CD4-positive, alpha-beta T cell (primary cell): ENCODE data around the gene C2CD4A. TPM values are rescaled to one million over a fixed set of nuclear protein-coding genes. Genes with fewer than 3 reads are reported as not detected.
A peak's percentile ranks its signal among the peaks of the same experiment; 100 is the strongest.

Source experiments
- ATAC-seq: fragments of 200-7000 bp; cut with Tn5 transposase; one replicate; pipeline ENCODE4 v1.10.0; 2022; ENCODE audit warnings: mild to moderate bottlenecking; ENCODE audit not compliant: poor library complexity
- CTCF ChIA-PET: fragments of 350-600 bp; sonication (Branson Sonifier 250); formaldehyde crosslinking; loops from one replicate; lab custom pipeline; 2021; ENCODE audit warnings: antibody characterized with exemption, inconsistent platforms; lab: Charles Lee
- POLR2A ChIA-PET: fragments of 350-600 bp; sonication (Branson Sonifier 250); formaldehyde crosslinking; loops from one replicate; lab custom pipeline; 2021; ENCODE audit warnings: antibody characterized with exemption, inconsistent platforms; lab: Charles Lee
- DNase-seq, 14 experiments: peaks; one replicate each; pipeline ENCODE4 v3.0.0-alpha.2; 2013 to 2020; ENCODE audit warnings: mixed read lengths in 2 of 14
- H3K27ac ChIP-seq, 2 donors: one replicate each; pipeline versions ENCODE4 v1.5.1 to v1.7.0; 2013; ENCODE audit warnings: low read length in 2 of 2, low read depth in 1 of 2, mild to moderate bottlenecking in 1 of 2
- H3K27me3 ChIP-seq, 2 experiments: 1 replicate in 1 of 2; 2 replicates in 1 of 2; pipeline versions ENCODE4 v1.6.1 to v1.7.0; 2013; ENCODE audit warnings: low read length in 2 of 2, control low read depth in 1 of 2, mild to moderate bottlenecking in 1 of 2, moderate library complexity in 1 of 2; ENCODE audit not compliant: insufficient read depth in 2 of 2, control insufficient read depth in 1 of 2
- H3K36me3 ChIP-seq: one replicate; pipeline ENCODE4 v1.6.1; 2013; ENCODE audit warnings: low read length, control low read depth; ENCODE audit not compliant: insufficient read depth
- H3K4me1 ChIP-seq: one replicate; pipeline ENCODE4 v1.6.1; 2013; ENCODE audit warnings: low read length, control low read depth; ENCODE audit not compliant: insufficient read depth
- H3K4me3 ChIP-seq: one replicate; pipeline ENCODE4 v1.5.1; 2013; ENCODE audit warnings: mild to moderate bottlenecking, low read length, moderate library complexity
- H3K9me3 ChIP-seq, 2 experiments: 1 replicate in 1 of 2; 2 replicates in 1 of 2; pipeline versions ENCODE4 v1.6.1 to v1.7.0; 2013; ENCODE audit warnings: low read length in 2 of 2, mild to moderate bottlenecking in 2 of 2, control low read depth in 1 of 2, moderate library complexity in 1 of 2; ENCODE audit not compliant: control insufficient read depth in 1 of 2, insufficient read depth in 1 of 2
- H3K27ac Mint-ChIP-seq: one replicate; pipeline ENCODE4 v1.8.0; 2020; ENCODE audit warnings: mixed read lengths
- H3K27me3 Mint-ChIP-seq: one replicate; pipeline ENCODE4 v1.8.0; 2021; ENCODE audit warnings: mixed read lengths
- H3K36me3 Mint-ChIP-seq: one replicate; pipeline ENCODE4 v1.8.0; 2021; ENCODE audit warnings: low read depth, mixed read lengths
- H3K4me1 Mint-ChIP-seq: one replicate; pipeline ENCODE4 v1.8.0; 2021; ENCODE audit warnings: low read depth, mixed read lengths
- H3K4me3 Mint-ChIP-seq: one replicate; pipeline ENCODE4 v1.8.0; 2020; ENCODE audit warnings: mild to moderate bottlenecking, mixed read lengths
- H3K9me3 Mint-ChIP-seq: one replicate; pipeline ENCODE4 v1.8.0; 2020; ENCODE audit warnings: mixed read lengths
- intact Hi-C, 2 experiments: fragments of 100-400 bp; cut with DNase I in 1 of 2; cut with micrococcal nuclease in 1 of 2; formaldehyde crosslinking; loops; one replicate each; pipeline versions ENCODE4 v1.15.1 to v1.9.0; 2023 to 2025; cut with DNase I, micrococcal nuclease
- total RNA-seq, 174 experiments: library from RNA in 2 of 174; stranded (reverse) in 2 of 174; gene quantifications; one replicate each; pipeline ENCODE4 v1.2.3 and lab custom pipeline; 2021 to 2026
- TF ChIP-seq, protein P1 (sequence below): fragments of 200-600 bp; IDR thresholded peaks from one replicate; pipeline ENCODE4 v1.8.0; 2022; ENCODE audit warnings: antibody characterized with exemption, mild to moderate bottlenecking

Gene C2CD4A
- total RNA-seq, 2 experiments from 2014 or later = 0.19 to 0.34 TPM

DNA sequence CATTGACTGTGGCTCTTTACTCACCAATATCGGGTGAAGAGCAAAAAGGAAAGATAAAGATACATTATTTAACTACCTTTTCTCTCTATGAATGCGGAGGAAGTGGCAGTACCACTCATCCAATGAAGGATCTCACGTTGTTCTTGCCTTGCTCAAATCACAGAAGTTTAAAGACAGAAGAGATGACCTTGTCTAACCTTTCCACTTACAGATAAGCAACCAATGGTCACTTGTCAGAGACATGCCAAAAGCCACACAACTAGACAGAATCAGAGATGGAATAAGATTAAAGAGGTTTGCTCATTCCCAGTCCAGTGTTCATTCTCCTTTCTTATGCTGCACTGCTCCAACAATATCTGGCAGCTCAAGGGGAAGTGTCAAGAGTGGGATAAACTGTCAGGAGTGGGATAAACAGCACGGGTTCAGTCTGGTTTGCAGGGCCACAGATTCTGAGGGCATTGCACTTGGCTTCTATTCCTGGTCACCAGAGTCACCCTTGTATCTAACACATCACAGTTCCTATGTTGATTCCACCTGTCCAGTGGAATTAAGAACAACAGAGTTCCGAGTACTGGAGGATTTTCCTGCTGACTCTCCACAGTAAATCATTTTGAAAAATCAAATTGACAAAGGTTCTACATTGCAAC lies 13.2 kb upstream of the C2CD4A start:
- Mint-ChIP-seq H3K9me3 (peaks cover 2% of the 10 kb centered on the region), H3K4me1 (peaks cover 64% of the 10 kb centered on the region), H3K36me3 (peaks cover 15% of the 10 kb centered on the region), H3K27ac (peak overlapping the region; percentile 53), H3K27me3 (no peaks in the 10 kb centered on the region), H3K4me3 (no peak overlapping the region)
- POLR2A ChIA-PET = no interaction called here
- intact Hi-C loops = no loop called here
- CTCF ChIA-PET = no interaction called here
- Histone ChIP-seq H3K27me3 (no peaks in the 10 kb centered on the region), H3K36me3 (no peaks in the 10 kb centered on the region), H3K4me3 (no peak overlapping the region), H3K4me1 (peaks cover 8% of the 10 kb centered on the region), H3K9me3 (no peaks in the 10 kb centered on the region), H3K27ac (no peak overlapping the region)
- TF ChIP-seq, protein P1, sequence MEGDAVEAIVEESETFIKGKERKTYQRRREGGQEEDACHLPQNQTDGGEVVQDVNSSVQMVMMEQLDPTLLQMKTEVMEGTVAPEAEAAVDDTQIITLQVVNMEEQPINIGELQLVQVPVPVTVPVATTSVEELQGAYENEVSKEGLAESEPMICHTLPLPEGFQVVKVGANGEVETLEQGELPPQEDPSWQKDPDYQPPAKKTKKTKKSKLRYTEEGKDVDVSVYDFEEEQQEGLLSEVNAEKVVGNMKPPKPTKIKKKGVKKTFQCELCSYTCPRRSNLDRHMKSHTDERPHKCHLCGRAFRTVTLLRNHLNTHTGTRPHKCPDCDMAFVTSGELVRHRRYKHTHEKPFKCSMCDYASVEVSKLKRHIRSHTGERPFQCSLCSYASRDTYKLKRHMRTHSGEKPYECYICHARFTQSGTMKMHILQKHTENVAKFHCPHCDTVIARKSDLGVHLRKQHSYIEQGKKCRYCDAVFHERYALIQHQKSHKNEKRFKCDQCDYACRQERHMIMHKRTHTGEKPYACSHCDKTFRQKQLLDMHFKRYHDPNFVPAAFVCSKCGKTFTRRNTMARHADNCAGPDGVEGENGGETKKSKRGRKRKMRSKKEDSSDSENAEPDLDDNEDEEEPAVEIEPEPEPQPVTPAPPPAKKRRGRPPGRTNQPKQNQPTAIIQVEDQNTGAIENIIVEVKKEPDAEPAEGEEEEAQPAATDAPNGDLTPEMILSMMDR = no peak
- no peak for DNase-seq
- no peak for ATAC-seq

DNA sequence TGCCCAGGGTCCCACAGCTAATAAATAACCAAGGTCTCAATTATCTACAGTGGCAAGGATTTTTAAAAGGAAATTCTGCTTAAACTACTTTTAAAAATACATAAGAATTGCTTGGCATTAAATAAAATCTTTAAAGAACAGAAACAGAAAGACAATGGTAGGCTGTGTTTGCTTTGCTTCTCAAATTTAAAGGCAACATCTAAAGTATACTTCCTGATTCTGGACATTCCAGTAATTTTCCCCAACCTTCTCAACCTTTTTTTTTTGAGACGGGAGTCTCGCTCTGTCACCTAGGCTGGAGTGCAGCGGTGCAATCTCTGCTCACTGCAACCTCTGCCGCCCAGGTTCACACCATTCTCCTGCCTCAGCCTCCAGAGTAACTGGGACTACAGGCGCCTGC lies 11.8 kb upstream of the C2CD4A start:
- Histone ChIP-seq H3K9me3 (no peaks in the 10 kb centered on the region), H3K4me1 (peaks cover 13% of the 10 kb centered on the region), H3K36me3 (no peaks in the 10 kb centered on the region), H3K27ac (no peak overlapping the region), H3K27me3 (no peaks in the 10 kb centered on the region), H3K4me3 (no peak overlapping the region)
- ChIA-PET POLR2A (no interaction called here), CTCF (no interaction called here)
- peak overlapping the region; percentile 53 for H3K27ac Mint-ChIP-seq
- ATAC-seq (no peak), DNase-seq (no peak)
- peaks cover 18% of the 10 kb centered on the region for H3K36me3 Mint-ChIP-seq
- H3K9me3 Mint-ChIP-seq = no peaks in the 10 kb centered on the region
- H3K27me3 Mint-ChIP-seq = no peaks in the 10 kb centered on the region
- intact Hi-C loops = no loop called here
- H3K4me1 Mint-ChIP-seq = peaks cover 73% of the 10 kb centered on the region
- H3K4me3 Mint-ChIP-seq = no peak overlapping the region
- TF ChIP-seq, protein P1 = no peak

DNA sequence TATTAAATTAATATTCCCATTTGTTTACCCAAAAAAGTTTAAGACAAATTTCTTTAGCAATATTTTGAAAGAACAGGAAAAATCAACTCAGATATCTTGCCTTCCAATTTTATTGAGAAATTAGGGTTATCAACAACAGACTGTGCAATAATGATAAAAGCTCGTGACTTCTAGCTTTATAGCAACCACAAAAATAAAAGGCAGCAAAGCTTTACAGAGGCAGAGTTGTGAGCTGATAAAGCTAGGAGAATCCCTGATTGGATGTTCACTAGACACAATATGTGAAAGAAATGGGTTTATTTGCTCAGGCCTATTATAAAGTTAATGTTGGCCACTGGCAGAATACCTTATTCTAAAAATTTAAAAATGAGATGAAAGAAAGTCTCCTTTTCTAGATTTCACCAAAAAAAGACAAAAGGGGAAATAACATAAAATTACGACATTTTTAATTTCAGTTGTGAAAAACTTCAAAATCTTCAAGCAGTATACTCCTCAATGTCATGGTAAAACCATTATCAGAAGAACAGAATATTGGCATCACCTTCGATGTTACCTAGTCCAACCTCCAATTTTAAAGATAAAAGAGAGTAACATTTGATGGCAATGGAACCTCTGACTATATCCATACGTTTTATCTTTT lies 9.3 kb upstream of the C2CD4A start:
- DNase-seq (no peak), ATAC-seq (no peak)
- Mint-ChIP-seq H3K27ac (no peak overlapping the region), H3K4me3 (no peak overlapping the region), H3K9me3 (no peaks in the 10 kb centered on the region), H3K4me1 (peaks cover 79% of the 10 kb centered on the region), H3K36me3 (peaks cover 27% of the 10 kb centered on the region), H3K27me3 (no peaks in the 10 kb centered on the region)
- ChIA-PET CTCF (no interaction called here), POLR2A (no interaction called here)
- no peaks in the 10 kb centered on the region for H3K27me3 ChIP-seq
- no peak overlapping the region for H3K4me3 ChIP-seq
- peaks cover 13% of the 10 kb centered on the region for H3K4me1 ChIP-seq
- H3K36me3 ChIP-seq = no peaks in the 10 kb centered on the region
- no peak overlapping the region for H3K27ac ChIP-seq
- TF ChIP-seq, protein P1 = no peak
- intact Hi-C loops = no loop called here
- no peaks in the 10 kb centered on the region for H3K9me3 ChIP-seq
